GM19328 (cell line): ENCODE results near the gene FAM72D.
"Not testable (repeated sequence)": the region's sequence is repeated elsewhere in the genome, so short reads cannot be mapped to it uniquely, and the experiment has no call there.

Source experiments
- ATAC-seq: cut with Tn5 transposase; IDR thresholded peaks from one replicate; pipeline ENCODE4 v1.9.1; 2021; ENCODE audit warnings: mild to moderate bottlenecking, moderate library complexity; ENCODE audit not compliant: unreplicated experiment

Gene FAM72D

DNA sequence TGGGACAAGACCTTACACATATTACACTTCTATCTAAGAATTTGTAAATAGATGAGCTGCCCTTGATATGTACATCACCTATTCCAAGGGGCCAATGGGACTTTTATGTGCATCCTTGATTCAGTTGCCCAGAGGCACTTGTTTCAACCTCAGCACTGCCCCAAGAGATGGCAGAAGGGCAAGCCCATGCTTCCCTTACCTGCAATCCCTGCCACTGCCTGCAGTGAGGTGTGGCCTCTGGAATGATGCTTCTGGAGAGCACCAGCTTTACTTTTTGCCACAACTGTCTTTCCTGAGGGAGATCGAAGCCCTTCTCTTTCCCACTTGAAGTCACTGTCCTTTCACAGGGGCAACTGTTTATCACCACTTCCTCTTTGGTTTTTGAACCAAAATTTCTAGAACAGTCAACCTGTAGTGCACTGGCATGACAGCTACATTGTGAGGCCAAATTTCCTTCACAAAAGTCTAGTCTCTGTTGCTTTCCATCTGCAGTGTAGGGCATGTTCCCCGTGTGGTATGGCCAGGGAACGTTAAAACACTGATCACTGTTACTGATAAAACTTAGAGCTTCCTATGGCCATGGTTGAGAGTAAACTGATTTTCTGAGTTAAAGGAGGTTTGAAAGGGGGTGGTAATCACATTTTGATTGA lies 48.6 kb downstream of the FAM72D start:
- ATAC-seq, result not testable (repeated sequence)

DNA sequence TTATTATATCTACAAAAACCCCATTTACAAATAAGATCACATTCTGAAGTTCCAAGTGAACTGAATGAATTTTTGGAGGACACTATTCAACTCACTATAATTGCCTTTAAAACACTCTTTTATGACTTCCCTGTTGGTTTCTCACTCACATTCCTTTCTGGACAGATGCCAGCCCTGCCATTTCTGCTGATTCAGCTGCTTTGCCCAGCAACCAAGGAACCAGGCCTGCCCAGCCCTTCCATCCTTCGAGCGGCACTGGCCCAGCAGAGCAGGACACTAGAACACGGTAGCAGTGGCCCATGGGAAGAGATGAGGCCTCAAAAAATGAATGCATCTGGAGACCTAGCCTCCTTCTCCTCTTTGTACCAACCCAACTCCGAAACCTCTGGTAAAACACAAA lies 50.5 kb downstream of the FAM72D start:
- ATAC-seq, result not testable (repeated sequence)

DNA sequence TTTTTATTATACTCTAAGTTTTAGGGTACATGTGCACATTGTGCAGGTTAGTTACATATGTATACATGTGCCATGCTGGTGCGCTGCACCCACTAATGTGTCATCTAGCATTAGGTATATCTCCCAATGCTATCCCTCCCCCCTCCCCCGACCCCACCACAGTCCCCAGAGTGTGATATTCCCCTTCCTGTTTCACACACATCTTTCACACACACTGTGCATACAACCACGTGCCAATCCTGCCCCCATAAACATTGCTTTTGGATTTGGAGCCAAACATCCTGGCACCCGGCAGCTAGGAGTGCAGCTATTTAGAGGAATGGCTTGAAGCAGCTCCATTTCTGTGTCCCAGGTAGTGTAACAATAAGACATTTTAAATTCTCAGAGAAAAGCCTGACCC lies 51.4 kb downstream of the FAM72D start:
- not testable (repeated sequence) for ATAC-seq

DNA sequence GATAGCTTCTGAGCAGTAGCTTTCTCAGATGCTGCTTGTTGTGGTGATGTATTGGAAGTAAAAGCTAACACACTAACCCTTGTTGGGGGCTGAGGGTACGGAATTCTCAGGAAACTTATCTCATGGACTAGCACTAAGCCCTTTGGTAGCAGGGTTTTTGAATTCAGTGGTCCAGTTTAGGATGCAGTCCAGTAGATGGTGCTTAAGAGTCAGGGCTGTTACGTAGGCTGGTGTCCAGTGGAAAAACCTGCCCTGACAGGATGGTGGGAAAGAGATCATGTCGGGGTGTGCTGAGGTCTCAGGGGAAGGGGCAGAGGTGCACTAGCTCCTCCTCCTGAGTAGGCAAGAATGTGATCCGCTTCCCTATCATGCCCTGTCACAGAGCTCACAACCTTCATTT lies 59.6 kb downstream of the FAM72D start:
- not testable (repeated sequence) for ATAC-seq

DNA sequence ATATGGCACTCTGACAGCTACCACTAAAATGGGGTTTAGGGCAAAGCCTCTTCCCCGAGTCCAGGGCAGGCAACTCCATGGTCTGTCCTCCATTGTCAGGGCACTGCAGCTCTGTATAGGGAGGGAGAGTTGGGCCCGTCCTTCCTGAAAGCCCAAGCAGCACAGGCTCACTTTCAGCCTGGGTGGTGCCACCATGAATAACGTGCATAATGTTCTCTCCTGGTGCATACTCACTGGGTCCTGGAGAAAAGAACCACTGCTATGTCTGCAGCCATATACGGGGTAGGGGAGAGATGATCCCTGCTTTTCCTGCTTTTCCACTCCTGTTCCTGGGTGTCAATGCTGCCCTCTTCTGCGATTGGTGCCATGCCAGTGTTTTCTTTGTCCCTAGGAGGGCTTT lies 60.1 kb downstream of the FAM72D start:
- not testable (repeated sequence) for ATAC-seq

DNA sequence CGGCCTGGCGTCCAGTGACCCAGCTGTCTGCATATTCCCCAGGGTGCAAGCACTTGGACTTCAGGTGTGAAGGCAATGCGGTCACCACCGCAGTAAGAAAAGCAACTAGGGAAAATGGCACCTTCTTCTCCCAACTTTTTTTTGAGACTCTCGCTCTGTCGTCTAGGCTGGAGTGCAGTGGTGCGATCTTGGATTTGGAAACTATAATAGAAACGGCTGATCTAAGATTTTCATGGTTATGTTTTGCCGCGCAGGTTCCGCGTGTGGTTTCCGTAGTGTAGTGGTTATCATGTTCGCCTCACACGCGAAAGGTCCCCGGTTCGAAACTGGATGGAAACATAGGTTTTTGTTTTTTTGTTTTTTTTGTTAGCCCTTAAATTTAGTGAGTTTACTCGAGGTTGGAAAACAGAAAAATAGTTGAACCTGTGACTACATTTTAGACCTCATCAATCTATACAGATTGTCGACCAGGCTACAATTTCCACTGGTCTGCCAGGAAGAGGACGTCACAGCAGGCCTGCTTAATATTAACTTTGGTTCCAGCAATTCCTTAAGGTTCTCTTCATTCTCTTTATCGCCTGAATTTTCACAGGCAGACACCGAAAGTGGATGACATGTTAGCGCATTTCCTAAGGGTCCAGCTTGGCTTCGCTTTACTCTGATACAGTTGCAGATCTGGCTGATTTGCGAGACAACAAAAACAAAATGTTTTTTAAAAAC lies 61.3 kb downstream of the FAM72D start:
- not testable (repeated sequence) for ATAC-seq

DNA sequence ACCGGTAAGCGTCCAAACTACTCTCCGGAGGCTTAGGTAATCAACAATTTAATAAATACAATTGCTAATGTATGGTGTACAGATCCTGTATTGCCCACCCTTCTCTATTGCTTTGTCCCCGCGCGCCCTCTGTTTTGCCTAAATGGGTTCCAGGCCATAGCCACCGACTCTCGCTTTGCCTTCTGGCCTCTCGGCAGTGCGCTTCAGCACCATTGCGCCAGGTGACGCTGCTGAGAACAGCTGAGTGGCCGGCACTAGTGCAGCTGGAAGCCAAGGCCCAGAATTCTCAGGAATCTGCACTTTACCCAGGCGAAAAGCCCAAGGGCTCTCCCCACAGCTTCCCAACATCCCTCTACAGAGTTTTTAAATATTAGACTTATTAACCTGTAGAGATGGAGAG lies 61.9 kb downstream of the FAM72D start:
- ATAC-seq, result not testable (repeated sequence)

DNA sequence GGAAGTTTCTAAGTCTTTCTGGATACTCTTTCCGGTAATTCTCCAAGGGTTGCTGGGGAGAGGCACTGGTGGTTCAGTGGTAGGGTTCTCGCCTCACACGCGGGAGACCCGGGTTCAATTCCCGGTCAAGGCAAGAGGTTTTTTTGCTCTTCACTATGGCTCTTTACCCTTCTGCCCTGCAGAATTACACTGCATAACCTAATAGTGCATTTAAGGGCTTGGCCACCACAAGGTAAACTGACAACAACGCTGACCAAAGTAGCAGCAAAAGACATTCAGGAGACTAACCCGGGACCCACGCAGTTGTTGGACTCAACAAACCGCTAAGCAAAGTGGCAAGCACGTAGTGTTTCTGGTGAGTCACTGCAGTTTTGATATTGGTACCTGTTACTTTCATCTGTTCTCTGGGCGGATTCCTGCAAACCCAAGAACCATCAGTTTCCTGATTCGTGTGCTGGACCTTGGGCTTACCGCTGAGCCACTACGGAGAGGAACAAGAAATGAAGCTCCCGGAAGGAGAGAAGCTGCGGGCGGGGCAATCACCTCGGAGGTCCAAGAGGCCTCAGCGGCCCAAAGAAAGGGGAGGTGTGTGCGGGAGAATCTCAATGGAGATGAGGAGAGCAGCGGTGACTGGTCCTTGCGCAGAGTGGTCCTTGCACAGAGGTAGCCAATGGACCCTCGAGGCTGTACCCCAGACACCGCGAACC lies 65.4 kb downstream of the FAM72D start:
- ATAC-seq, result not testable (repeated sequence)
